Lower leg skin (tissue), 3 donors: Measurements from ENCODE around the gene NAV2.

Source experiments
- POLR2A ChIP-seq, 2 donors: fragments of 450-650 bp; IDR thresholded peaks; one replicate each; pipeline ENCODE4 v1.6.1; 2016 to 2017; ENCODE audit warnings: antibody characterized with exemption in 2 of 2, mild to moderate bottlenecking in 1 of 2, moderate library complexity in 1 of 2
- TF ChIP-seq, protein P1 (sequence below), 3 donors: fragments of 450-650 bp; IDR thresholded peaks; one replicate each; pipeline ENCODE4 v1.5.1; 2016; ENCODE audit warnings: antibody characterized with exemption in 3 of 3, mild to moderate bottlenecking in 3 of 3, moderate library complexity in 2 of 3

DNA sequence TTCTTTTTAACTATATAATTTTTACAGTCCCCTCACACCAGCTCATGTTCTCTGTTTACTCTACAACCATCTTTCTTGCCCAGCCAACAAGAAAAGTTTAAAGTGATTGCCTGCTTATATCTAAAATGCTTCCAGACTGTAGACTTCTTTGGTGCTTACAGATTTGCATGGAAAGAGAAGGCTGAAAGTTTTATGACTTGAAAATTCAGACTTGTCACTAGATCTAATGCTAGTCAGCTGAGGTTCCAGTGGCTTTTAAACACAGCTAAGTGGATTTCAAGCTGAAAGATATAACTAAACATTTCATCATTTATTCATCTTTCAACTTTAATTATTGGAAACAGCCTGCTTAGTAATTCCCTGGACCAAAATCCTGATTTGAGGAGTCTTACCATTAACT is 178.4 kb downstream of the NAV2 start:
- no peak for TF ChIP-seq POLR2A (IDR thresholded peaks at IDR 0.05)
- TF ChIP-seq, protein P1, sequence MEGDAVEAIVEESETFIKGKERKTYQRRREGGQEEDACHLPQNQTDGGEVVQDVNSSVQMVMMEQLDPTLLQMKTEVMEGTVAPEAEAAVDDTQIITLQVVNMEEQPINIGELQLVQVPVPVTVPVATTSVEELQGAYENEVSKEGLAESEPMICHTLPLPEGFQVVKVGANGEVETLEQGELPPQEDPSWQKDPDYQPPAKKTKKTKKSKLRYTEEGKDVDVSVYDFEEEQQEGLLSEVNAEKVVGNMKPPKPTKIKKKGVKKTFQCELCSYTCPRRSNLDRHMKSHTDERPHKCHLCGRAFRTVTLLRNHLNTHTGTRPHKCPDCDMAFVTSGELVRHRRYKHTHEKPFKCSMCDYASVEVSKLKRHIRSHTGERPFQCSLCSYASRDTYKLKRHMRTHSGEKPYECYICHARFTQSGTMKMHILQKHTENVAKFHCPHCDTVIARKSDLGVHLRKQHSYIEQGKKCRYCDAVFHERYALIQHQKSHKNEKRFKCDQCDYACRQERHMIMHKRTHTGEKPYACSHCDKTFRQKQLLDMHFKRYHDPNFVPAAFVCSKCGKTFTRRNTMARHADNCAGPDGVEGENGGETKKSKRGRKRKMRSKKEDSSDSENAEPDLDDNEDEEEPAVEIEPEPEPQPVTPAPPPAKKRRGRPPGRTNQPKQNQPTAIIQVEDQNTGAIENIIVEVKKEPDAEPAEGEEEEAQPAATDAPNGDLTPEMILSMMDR (IDR thresholded peaks at IDR 0.05), result no peak
